Caco-2 (cell line): ENCODE results near the gene LMLN. TPM values are rescaled to one million over a fixed set of nuclear protein-coding genes. Genes with fewer than 3 reads are reported as not detected.

Experiments used
- BruUV-seq: library from RNA; stranded (reverse); fragments of 400-500 nt; replicated peaks from 2 replicates; lab custom pipeline; 2021; lab: Mats Ljungman, UMichigan
- CTCF ChIA-PET: fragments of 300-600 bp; sonication (Branson Sonifier 250); formaldehyde crosslinking; loops from one replicate; lab custom pipeline; 2022; ENCODE audit warnings: antibody characterized with exemption; lab: Charles Lee
- POLR2A ChIA-PET: fragments of 300-600 bp; sonication (Branson Sonifier 250); formaldehyde crosslinking; loops from one replicate; lab custom pipeline; 2022; ENCODE audit warnings: antibody characterized with exemption; lab: Charles Lee
- DNase-seq, 2 experiments: peaks; one replicate each; pipeline versions ENCODE4 v3.0.0 to v3.0.0-alpha.2; 2020 to 2022
- H3K27me3 ChIP-seq: replicated peaks from 2 replicates; pipeline ENCODE4 v1.6.0; 2011; ENCODE audit warnings: low read length; ENCODE audit not compliant: control insufficient read depth, insufficient read depth
- H3K36me3 ChIP-seq: 2 replicates; pipeline ENCODE4 v1.5.1; 2011; ENCODE audit warnings: low read length; ENCODE audit not compliant: control insufficient read depth, insufficient read depth
- H3K4me1 ChIP-seq: fragments of 250-450 bp; sonication (Bioruptor Pico); 2 replicates; pipeline ENCODE4 v1.5.1; 2020; ENCODE audit warnings: mild to moderate bottlenecking
- H3K4me3 ChIP-seq: 2 replicates; pipeline ENCODE4 v1.5.1; 2011; ENCODE audit warnings: low read depth, mild to moderate bottlenecking, control low read depth, low read length
- H3K9me3 ChIP-seq: fragments of 250-450 bp; sonication (Bioruptor Pico); 2 replicates; pipeline ENCODE4 v1.5.1; 2020; ENCODE audit warnings: mild to moderate bottlenecking, moderate library complexity
- H3K27ac Mint-ChIP-seq: one replicate; pipeline ENCODE4 v1.8.0; 2022; ENCODE audit warnings: mixed read lengths; ENCODE audit not compliant: unreplicated experiment
- H3K27me3 Mint-ChIP-seq: one replicate; pipeline ENCODE4 v1.8.0; 2022; ENCODE audit warnings: mixed read lengths; ENCODE audit not compliant: insufficient read depth, unreplicated experiment
- H3K36me3 Mint-ChIP-seq: one replicate; pipeline ENCODE4 v1.8.0; 2022; ENCODE audit warnings: mild to moderate bottlenecking, mixed read lengths; ENCODE audit not compliant: insufficient read depth, unreplicated experiment
- H3K4me1 Mint-ChIP-seq: one replicate; pipeline ENCODE4 v1.8.0; 2022; ENCODE audit warnings: low read depth, mixed read lengths; ENCODE audit not compliant: unreplicated experiment
- H3K4me3 Mint-ChIP-seq: one replicate; pipeline ENCODE4 v1.8.0; 2022; ENCODE audit warnings: mild to moderate bottlenecking, moderate library complexity, mixed read lengths; ENCODE audit not compliant: unreplicated experiment
- H3K9me3 Mint-ChIP-seq: one replicate; pipeline ENCODE4 v1.8.0; 2022; ENCODE audit warnings: mixed read lengths; ENCODE audit not compliant: unreplicated experiment
- intact Hi-C: fragments of 100-400 bp; cut with micrococcal nuclease; formaldehyde crosslinking; loops from one replicate; pipeline ENCODE4 v1.10.0; 2022; ENCODE audit not compliant: unreplicated experiment
- total RNA-seq: library from RNA; stranded (reverse); gene quantifications from 2 replicates; pipeline ENCODE4 v1.2.3, GENCODE V29; 2022
- TF ChIP-seq, protein P1 (sequence below), 2 experiments: fragments of 200-600 bp in 1 of 2; IDR thresholded peaks; 1 replicate in 1 of 2; 2 replicates in 1 of 2; pipeline versions ENCODE4 v1.5.1 to v1.8.0; 2011 to 2022; ENCODE audit warnings: antibody characterized with exemption in 1 of 2, control low read depth in 1 of 2, inconsistent platforms in 1 of 2, low read depth in 1 of 2, low read length in 1 of 2, mild to moderate bottlenecking in 1 of 2, moderate library complexity in 1 of 2; ENCODE audit not compliant: insufficient read depth in 1 of 2, severe bottlenecking in 1 of 2, unreplicated experiment in 1 of 2

LMLN gene
- total RNA-seq, 1 experiment from 2014 or later, result 2.4 TPM

DNA sequence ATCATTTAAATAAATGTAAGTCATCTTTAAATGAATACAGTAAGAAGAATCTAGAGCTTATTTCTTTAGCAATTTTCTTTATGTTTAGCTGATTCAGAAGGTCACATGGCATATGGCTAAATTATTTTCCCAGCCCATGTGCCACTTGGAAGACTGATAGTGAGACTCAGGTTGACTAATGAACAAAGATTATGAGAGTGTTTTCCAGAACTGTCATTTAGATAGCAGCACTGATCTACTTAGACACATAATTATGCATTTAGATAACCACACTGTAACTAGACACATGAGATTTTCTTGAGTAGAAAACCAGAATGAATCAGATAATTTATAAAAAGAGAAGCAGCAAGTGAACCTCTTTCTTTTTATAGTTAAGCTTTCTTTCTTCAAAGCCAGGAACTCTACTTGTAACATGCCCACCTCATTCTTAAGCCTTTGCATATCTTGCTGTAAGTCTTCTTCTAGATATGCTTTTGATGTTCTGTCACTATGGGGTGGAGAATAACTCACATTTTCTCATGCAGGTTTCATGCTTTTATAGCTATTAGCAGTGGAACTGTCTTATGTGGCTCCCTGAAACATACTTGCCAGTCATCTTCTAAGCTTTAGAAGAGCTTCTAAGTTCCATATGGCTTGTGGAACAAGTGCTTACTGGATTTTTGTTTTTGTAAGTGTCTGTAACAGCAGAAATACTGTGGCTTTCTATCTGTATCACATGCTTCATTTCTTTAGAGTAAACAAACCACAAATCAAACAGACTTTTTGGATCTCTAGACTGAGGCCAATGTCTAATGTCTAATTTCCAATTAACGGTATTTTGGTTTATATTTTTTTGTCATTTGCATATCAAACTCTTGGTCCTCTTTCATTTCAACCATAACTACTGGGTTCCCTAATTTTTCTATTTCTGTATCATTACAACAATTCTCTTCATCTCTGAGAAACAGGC is 101.4 kb downstream of the LMLN start:
- no peaks in the 10 kb centered on the region for H3K36me3 Mint-ChIP-seq

DNA sequence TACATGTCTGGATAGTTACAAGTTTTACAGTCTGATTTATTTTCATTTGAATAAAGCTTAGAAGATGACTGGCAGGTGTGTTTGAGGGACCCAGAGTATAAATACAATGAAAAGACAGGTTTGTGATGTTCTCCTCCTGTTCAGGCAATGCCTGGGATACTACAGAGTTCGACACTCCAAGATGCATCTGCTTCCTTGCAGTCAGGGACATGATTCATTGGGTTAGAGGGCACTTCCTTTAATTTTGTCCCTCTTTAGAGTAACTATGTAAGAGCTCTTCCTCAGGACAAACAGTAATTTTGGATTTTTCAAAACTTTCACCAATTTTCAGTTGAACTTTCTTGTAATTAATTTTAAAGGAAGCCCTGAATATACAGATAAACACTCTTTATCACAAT is 102.0 kb downstream of the LMLN start:
- Mint-ChIP-seq H3K27ac (no peak overlapping the region), H3K27me3 (peaks cover 14% of the 10 kb centered on the region)

More for the DNA sequence above, 101.4 kb downstream of the LMLN start:
- no TSS peak for BruUV-seq
- Histone ChIP-seq H3K4me1 (no peaks in the 10 kb centered on the region), H3K27me3 (no peaks in the 10 kb centered on the region), H3K36me3 (no peaks in the 10 kb centered on the region), H3K9me3 (no peaks in the 10 kb centered on the region), H3K4me3 (no peak overlapping the region)
- TF ChIP-seq, protein P1, sequence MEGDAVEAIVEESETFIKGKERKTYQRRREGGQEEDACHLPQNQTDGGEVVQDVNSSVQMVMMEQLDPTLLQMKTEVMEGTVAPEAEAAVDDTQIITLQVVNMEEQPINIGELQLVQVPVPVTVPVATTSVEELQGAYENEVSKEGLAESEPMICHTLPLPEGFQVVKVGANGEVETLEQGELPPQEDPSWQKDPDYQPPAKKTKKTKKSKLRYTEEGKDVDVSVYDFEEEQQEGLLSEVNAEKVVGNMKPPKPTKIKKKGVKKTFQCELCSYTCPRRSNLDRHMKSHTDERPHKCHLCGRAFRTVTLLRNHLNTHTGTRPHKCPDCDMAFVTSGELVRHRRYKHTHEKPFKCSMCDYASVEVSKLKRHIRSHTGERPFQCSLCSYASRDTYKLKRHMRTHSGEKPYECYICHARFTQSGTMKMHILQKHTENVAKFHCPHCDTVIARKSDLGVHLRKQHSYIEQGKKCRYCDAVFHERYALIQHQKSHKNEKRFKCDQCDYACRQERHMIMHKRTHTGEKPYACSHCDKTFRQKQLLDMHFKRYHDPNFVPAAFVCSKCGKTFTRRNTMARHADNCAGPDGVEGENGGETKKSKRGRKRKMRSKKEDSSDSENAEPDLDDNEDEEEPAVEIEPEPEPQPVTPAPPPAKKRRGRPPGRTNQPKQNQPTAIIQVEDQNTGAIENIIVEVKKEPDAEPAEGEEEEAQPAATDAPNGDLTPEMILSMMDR (IDR thresholded peaks at IDR 0.05; ENCODE audit: insufficient read depth in 1 of 2, low read depth in 1 of 2, low read length in 1 of 2, severe bottlenecking in 1 of 2, unreplicated experiment in 1 of 2), result no peak
- H3K27me3 Mint-ChIP-seq, result peaks cover 16% of the 10 kb centered on the region
- intact Hi-C loops, result no loop called here
- DNase-seq, result no peak
- H3K4me3 Mint-ChIP-seq, result no peak overlapping the region
- no peak overlapping the region for H3K27ac Mint-ChIP-seq
- POLR2A ChIA-PET, result no interaction called here
- CTCF ChIA-PET, result no interaction called here
- no peaks in the 10 kb centered on the region for H3K4me1 Mint-ChIP-seq
- H3K9me3 Mint-ChIP-seq, result no peaks in the 10 kb centered on the region

DNA sequence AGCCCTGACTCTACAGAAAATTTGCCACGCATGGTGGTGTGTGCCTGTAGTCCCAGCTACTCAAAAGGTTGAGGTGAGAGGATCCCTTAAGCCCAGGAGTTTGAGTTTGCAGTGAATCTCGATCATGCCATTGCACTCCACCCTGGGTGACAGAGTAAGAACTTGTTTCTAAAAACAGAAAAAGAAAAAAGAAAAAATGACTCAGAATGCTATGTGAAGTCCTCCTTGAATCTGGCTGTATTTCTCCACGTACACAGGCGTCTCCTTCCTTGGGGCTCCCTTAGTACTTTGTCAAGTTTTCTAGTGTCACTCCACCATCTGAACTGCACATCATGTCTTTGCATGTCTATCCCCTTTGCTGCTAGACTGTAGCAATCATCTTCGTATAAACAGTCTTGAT is 104.4 kb downstream of the LMLN start:
- no peaks in the 10 kb centered on the region for H3K36me3 Mint-ChIP-seq
- no peak overlapping the region for H3K27ac Mint-ChIP-seq
- H3K27me3 ChIP-seq, result no peaks in the 10 kb centered on the region
- no peak for DNase-seq
- no peak overlapping the region for H3K4me3 ChIP-seq
- H3K36me3 ChIP-seq, result no peaks in the 10 kb centered on the region
- H3K4me1 ChIP-seq, result no peaks in the 10 kb centered on the region
- ChIA-PET POLR2A (no interaction called here), CTCF (no interaction called here)
- TF ChIP-seq, protein P1 (IDR thresholded peaks at IDR 0.05; ENCODE audit: insufficient read depth in 1 of 2, low read depth in 1 of 2, low read length in 1 of 2, severe bottlenecking in 1 of 2, unreplicated experiment in 1 of 2), result no peak
- no TSS peak for BruUV-seq
- H3K4me1 Mint-ChIP-seq, result no peaks in the 10 kb centered on the region
- peaks cover 5% of the 10 kb centered on the region for H3K27me3 Mint-ChIP-seq
- H3K9me3 Mint-ChIP-seq, result no peaks in the 10 kb centered on the region
- no peak overlapping the region for H3K4me3 Mint-ChIP-seq
- intact Hi-C loops, result no loop called here
- H3K9me3 ChIP-seq, result no peaks in the 10 kb centered on the region

More for the DNA sequence above, 102.0 kb downstream of the LMLN start:
- DNase-seq, result no peak
- CTCF ChIA-PET, result no interaction called here
- Histone ChIP-seq H3K4me1 (no peaks in the 10 kb centered on the region), H3K27me3 (no peaks in the 10 kb centered on the region), H3K4me3 (no peak overlapping the region), H3K36me3 (no peaks in the 10 kb centered on the region), H3K9me3 (no peaks in the 10 kb centered on the region)
- no TSS peak for BruUV-seq
- Mint-ChIP-seq H3K36me3 (no peaks in the 10 kb centered on the region), H3K4me3 (no peak overlapping the region), H3K9me3 (no peaks in the 10 kb centered on the region), H3K4me1 (no peaks in the 10 kb centered on the region)
- intact Hi-C loops, result no loop called here
- TF ChIP-seq, protein P1 (IDR thresholded peaks at IDR 0.05; ENCODE audit: insufficient read depth in 1 of 2, low read depth in 1 of 2, low read length in 1 of 2, severe bottlenecking in 1 of 2, unreplicated experiment in 1 of 2), result no peak
- POLR2A ChIA-PET, result no interaction called here
